ENCODE data around the gene ATF6B.

ATF6B gene

GRCh38 chr6:32166411-32167061 is 38.5 kb upstream of the ATF6B start:
- Mint-ChIP-seq H3K4me3 (no peak overlapping the region), H3K4me1 (peaks cover 13% of the 10 kb centered on the region), H3K27me3 (no peaks in the 10 kb centered on the region), H3K27ac (no peak overlapping the region), H3K9me3 (no peaks in the 10 kb centered on the region)
- no peak for DNase-seq
- ATAC-seq: no peak

GRCh38 chr6:32164295-32164694 is 36.2 kb upstream of the ATF6B start, which contains the start of gene EGFL8:
Gene EGFL8 (plus strand): TSS chr6:32164595. CDS start chr6:32166166, 1,571 bp downstream.
- ATAC-seq (no peak), DNase-seq (no peak)
- Mint-ChIP-seq H3K4me3 (no peak within 1 kb of the TSS), H3K27ac (peak within 1 kb of the TSS in 1 of 2 donors; percentile 74), H3K4me1 (peaks cover 7% of the 10 kb centered on the region), H3K9me3 (no peaks in the 10 kb centered on the region), H3K27me3 (no peaks in the 10 kb centered on the region)

- no peak for DNase-seq
- H3K27me3 Mint-ChIP-seq: no peaks in the 10 kb centered on the region
- no peak for ATAC-seq
These were observed 35.7 kb upstream of the ATF6B start for GRCh38 chr6:32163559-32164258.

GRCh38 chr6:32158052-32158451 is 30.0 kb upstream of the ATF6B start:
- no peak overlapping the region for H3K4me3 Mint-ChIP-seq
- ATAC-seq (no peak), DNase-seq (no peak)
- no peaks in the 10 kb centered on the region for H3K27me3 Mint-ChIP-seq
- H3K4me1 Mint-ChIP-seq: peaks cover 23% of the 10 kb centered on the region
- H3K9me3 Mint-ChIP-seq: no peaks in the 10 kb centered on the region
- no peak overlapping the region for H3K27ac Mint-ChIP-seq

More at GRCh38 chr6:32163559-32164258, 35.7 kb upstream of the ATF6B start:
- Mint-ChIP-seq H3K9me3 (no peaks in the 10 kb centered on the region), H3K27ac (peak overlapping the region in 1 of 2 donors; percentile 74), H3K4me3 (no peak overlapping the region), H3K4me1 (peaks cover 7% of the 10 kb centered on the region)

GRCh38 chr6:32156891-32157290 is 28.8 kb upstream of the ATF6B start:
- H3K27me3 Mint-ChIP-seq: no peaks in the 10 kb centered on the region
- H3K4me3 Mint-ChIP-seq: no peak overlapping the region
- H3K27ac Mint-ChIP-seq: no peak overlapping the region
- no peaks in the 10 kb centered on the region for H3K9me3 Mint-ChIP-seq
- H3K4me1 Mint-ChIP-seq: peaks cover 35% of the 10 kb centered on the region
- no peak for DNase-seq
- ATAC-seq: no peak

GRCh38 chr6:32154514-32155161 is 26.6 kb upstream of the ATF6B start:
- Mint-ChIP-seq H3K9me3 (no peaks in the 10 kb centered on the region), H3K27me3 (peaks cover 8% of the 10 kb centered on the region), H3K4me3 (peak overlapping the region; percentile 91 to 95), H3K27ac (peak overlapping the region; percentile 93 to 94), H3K4me1 (peaks cover 55% of the 10 kb centered on the region)
- ATAC-seq (peak; percentile 84), DNase-seq (peak; percentile 69 to 76)

- Mint-ChIP-seq H3K4me3 (peak within 1 kb of the TSS; percentile 91 to 95), H3K27ac (peak within 1 kb of the TSS; percentile 93 to 94), H3K27me3 (peaks cover 11% of the 10 kb centered on the region), H3K9me3 (no peaks in the 10 kb centered on the region), H3K4me1 (peaks cover 60% of the 10 kb centered on the region)
- peak; percentile 85 for ATAC-seq
- peak; percentile 81 to 86 for DNase-seq
These were observed 25.8 kb upstream of the ATF6B start, which contains the start of gene PPT2 for GRCh38 chr6:32153564-32154513. Gene PPT2 (plus strand): TSS chr6:32154141. CDS start chr6:32154595, 454 bp downstream.

GRCh38 chr6:32152769-32153563 is 24.9 kb upstream of the ATF6B start:
- Mint-ChIP-seq H3K4me1 (peaks cover 69% of the 10 kb centered on the region), H3K9me3 (no peaks in the 10 kb centered on the region), H3K4me3 (peak overlapping the region; percentile 91 to 95), H3K27me3 (peaks cover 20% of the 10 kb centered on the region), H3K27ac (peak overlapping the region; percentile 89 to 91)
- ATAC-seq (no peak), DNase-seq (no peak)

- Mint-ChIP-seq H3K27me3 (peaks cover 22% of the 10 kb centered on the region), H3K4me1 (peaks cover 74% of the 10 kb centered on the region), H3K4me3 (peak within 1 kb of the TSS; percentile 91 to 95), H3K9me3 (no peaks in the 10 kb centered on the region), H3K27ac (peak within 1 kb of the TSS; percentile 64 to 78)
- ATAC-seq (no peak), DNase-seq (no peak)
These were observed 24.1 kb upstream of the ATF6B start, which contains the start of gene PRRT1 for GRCh38 chr6:32151863-32152768. Gene PRRT1 (minus strand): TSS chr6:32151939. CDS start chr6:32151827, 112 bp downstream.

GRCh38 chr6:32151181-32151862 is 23.3 kb upstream of the ATF6B start:
- H3K4me1 Mint-ChIP-seq: peaks cover 74% of the 10 kb centered on the region
- peak overlapping the region; percentile 77 to 84 for H3K4me3 Mint-ChIP-seq
- peaks cover 22% of the 10 kb centered on the region for H3K27me3 Mint-ChIP-seq

GRCh38 chr6:32149932-32150870 is 22.2 kb upstream of the ATF6B start:
- H3K4me1 Mint-ChIP-seq: peaks cover 65% of the 10 kb centered on the region
- H3K9me3 Mint-ChIP-seq: no peaks in the 10 kb centered on the region
- ATAC-seq (no peak), DNase-seq (no peak)
- H3K4me3 Mint-ChIP-seq: peak overlapping the region; percentile 77 to 84
- peaks cover 22% of the 10 kb centered on the region for H3K27me3 Mint-ChIP-seq
- H3K27ac Mint-ChIP-seq: peak overlapping the region in 1 of 2 donors; percentile 31

More at GRCh38 chr6:32151181-32151862, 23.3 kb upstream of the ATF6B start:
- no peak for DNase-seq
- no peaks in the 10 kb centered on the region for H3K9me3 Mint-ChIP-seq
- H3K27ac Mint-ChIP-seq: peak overlapping the region; percentile 35 to 64
- no peak for ATAC-seq
